DMS 273 treated with DMSO at 0.1 percent for 48 hours (cell line): ENCODE results near the gene PCBP2.

Source experiments
- DNase-seq: peaks from one replicate; lab custom pipeline; 2025; lab: John Stamatoyannopoulos, UW

PCBP2 gene

GRCh38 chr12:53493610-53494391, 41.9 kb downstream of the PCBP2 start:
- no peak for DNase-seq

DNA sequence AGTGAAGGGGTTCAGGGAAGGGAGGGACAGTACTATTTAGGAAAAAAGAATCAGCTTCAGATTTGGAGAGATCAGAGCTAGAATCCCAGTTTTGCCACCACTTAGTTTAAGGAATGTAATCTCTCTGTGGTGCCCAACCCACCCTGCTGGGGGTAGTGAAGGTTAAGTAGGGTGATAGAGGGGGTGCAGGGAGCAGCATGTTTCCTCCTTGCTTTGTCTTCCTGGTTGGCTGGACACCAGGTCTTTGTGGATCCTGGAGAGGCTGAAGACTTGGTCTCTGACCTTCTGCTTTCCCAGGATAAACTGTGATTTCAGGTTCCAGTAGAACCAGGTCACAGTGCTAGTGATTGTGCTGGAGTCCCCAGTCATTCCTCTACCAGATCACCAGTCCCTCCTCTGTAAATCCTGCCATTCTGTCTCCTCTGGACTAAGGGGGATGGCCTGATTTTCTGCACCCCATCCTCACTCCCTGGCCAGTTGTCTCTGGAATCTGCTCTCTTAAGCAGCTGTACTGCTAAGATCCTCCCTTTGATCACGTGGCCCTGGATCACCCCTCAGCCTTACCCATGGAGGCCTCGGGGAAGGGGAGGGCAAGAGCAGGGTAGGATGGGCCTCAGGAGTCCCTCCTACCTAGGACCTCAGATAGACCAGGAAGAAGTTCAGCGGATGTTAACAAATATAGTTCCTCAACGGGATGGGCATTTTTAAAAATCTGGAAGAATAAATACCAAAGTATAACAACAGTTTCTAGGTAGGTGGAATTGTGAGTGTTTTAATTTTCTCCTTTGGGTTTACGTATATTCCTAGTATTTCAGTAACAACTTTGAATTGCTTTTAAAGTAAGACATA, 44.2 kb downstream of the PCBP2 start:
- no peak for DNase-seq

DNA sequence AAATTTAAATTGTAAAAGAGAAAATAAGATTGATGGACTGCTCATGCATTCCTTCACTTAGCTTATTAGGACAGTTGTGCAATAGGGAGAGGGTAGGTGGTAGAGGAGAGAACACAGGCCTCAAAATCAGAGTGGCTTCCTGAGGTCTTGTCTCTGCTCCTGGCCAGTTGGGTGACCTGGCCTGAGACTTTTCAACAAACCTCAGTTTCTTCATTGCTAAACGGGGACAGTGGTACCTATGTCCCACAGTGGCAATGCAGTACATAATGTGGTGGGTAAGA, 44.8 kb downstream of the PCBP2 start:
- DNase-seq, result no peak

- no peak for DNase-seq
Measured at GRCh38 chr12:53497461-53497860, 45.6 kb downstream of the PCBP2 start.

GRCh38 chr12:53498235-53498630, 46.3 kb downstream of the PCBP2 start:
- DNase-seq, result no peak

DNA sequence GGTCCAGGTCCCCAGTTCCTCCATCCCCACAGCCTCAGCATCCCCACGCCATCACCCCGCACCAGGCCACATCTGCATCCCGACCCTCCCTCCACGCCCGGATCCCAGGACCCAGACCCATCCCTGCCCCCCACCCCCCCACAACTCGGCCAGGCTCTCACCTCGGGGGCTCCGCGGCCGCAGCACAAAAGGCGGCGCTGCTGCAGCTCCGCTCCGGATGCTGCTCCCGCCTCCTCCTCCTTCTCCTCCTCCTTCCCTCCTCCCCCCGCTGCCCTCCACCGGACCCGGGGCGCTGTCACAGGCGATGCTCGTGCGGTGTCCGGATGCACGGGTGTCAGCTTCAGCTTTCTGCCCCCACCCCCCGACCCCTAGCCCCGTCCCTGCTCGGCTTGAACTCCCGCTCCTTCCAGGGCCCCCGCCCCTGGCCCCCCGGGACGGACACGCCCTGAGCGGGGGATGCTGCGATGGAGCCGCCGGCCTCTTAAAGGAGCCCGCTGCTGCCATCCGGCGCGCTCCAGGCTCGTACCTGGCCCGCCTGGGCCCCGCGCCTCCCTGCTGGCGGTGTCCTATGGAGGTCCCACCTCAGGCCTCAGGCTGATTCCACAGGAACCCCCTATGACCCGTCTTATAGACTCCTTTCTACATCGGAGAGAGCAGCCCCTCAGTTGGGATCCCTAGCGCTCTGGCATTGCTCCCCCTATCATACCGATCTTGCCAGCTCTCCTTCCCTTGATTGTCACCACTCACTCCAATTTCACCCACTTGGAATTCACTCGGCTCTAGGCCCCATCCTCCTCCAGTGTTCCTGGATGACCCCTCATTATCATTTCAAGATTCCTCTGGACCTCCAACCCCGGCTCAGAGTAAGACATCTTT, 47.6 kb downstream of the PCBP2 start, which contains the start of gene MAP3K12:
Gene MAP3K12 (minus strand): TSS at position 193 of the 876 bp plus-strand sequence. CDS start 12,067 bp downstream, outside the sequence.
- no peak for DNase-seq

DNA sequence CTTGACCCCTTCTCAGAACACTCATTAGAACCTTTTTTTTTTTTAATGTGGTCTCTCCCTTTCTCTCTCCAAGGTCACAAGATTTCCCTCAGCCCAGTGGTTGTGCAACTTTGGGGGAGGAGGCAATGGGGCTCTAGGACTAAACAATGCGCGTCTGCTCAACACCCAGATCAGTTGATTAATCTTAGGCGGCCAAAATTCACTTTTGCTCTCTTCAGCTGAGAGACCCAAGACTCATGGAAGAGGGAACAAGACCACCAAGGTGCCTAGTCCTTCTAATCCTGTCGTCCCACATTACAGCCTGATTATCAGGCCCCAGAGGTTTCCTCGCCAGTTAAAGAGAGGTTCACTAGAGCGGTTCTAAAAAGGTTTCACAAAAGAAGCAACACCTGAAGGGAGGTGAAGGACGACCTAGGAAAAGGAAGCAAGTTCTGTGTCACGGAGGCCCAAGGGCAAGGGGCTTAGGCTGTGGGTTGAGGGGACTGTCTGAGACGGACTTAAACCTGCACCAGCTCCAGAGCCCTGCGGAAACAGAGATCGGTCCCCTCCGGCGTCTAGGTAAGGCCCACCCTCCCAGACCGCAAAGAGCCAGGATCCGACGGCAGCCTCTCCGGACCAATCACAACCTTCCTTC, 48.4 kb downstream of the PCBP2 start:
- no peak for DNase-seq

- DNase-seq, result peak; percentile 97
Measured at GRCh38 chr12:53500776-53501614, 49.1 kb downstream of the PCBP2 start, which contains the start of gene TARBP2. Gene TARBP2, plus strand, starts transcription at chr12:53501283. Its CDS starts 126 bp downstream, at chr12:53501409.

DNA sequence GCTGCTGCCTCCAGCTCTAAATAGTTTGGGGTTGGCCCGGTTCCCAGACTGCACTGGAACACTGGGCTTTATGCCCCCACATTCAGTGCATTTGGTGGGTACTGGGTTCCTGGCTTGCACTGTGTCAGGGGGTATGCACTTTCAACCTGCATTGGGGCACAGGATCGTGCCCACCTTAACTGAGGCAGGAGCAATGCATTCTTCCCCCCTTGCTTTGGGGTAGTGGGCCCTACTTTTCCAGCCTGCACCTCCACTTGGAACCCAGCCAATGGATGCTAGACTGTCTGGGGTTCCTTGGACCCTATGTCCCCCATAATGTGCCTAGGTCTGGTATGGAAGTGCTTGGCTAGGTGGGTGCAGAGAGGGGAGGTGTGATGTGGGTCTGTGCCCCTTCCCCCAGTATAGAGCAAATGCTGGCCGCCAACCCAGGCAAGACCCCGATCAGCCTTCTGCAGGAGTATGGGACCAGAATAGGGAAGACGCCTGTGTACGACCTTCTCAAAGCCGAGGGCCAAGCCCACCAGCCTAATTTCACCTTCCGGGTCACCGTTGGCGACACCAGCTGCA, 49.8 kb downstream of the PCBP2 start:
- no peak for DNase-seq

DNA sequence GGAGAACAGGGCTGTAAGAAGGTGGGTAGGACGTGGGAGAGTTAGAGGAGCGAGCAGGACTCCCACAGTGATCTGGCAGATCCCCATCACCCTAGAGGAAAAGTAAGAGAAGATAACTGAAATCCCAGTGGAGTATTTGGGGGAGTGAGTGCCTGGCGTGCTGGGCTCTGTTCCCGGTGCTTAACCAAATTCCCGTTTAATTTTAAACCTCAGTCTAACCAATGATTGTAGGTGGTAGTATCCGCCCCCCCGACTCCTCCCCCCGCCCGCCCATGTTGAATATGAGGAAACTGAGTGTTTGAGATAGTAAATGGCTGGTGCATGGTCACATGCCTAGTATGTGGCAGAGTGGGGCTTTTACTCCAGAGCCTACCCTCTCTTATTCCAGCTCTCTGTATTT, 50.4 kb downstream of the PCBP2 start:
- no peak for DNase-seq

GRCh38 chr12:53502983-53503728, 51.3 kb downstream of the PCBP2 start:
- no peak for DNase-seq

- no peak for DNase-seq
Measured at GRCh38 chr12:53504004-53504920, 52.4 kb downstream of the PCBP2 start.

GRCh38 chr12:53505086-53505485, 53.2 kb downstream of the PCBP2 start:
- no peak for DNase-seq

DNA sequence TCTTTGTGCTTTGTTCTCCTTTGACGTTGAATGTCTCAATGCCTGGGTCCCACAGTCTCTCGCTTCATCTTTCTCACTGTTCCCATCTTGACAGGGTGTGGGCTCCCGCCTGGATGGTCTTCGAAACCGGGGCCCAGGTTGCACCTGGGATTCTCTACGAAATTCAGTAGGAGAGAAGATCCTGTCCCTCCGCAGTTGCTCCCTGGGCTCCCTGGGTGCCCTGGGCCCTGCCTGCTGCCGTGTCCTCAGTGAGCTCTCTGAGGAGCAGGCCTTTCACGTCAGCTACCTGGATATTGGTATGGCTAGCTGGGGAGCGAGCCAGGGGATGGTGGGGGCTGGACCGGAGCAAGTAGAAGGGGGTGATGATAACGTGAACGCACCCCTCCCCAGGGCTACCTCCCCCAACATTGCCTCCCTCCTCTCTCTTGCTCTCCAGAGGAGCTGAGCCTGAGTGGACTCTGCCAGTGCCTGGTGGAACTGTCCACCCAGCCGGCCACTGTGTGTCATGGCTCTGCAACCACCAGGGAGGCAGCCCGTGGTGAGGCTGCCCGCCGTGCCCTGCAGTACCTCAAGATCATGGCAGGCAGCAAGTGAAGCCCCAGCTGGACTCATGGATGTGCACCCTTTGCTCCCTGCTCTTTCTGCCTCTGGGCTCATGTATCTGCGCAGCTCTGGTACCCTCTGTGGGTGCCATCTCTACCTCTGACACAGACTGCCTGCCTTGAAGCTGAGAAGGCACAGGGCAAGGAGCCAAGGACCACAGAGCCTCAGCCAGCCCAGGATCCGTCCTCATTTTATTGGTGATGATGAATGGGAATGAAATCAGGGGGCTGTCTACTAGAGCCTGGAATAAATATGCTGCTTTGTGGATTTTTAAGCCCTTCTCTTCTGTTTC, 53.9 kb downstream of the PCBP2 start:
- DNase-seq, result no peak

DNA sequence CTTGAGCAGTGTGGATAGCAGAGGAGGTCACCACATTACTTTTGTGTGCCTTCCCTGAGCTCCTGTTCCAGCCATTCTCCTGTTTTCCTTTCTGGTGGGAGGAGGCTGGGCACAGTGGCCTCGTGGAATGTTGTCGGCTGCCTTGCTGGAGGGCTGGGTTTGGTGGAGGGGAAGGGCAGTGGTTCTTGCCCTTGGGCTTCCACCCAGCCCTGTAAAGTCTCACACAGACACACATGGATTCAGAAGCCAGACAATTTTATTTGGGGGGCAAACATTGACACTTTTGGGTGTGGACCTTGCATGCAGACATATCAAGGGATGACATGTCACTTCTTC, 54.5 kb downstream of the PCBP2 start:
- DNase-seq, result no peak

DNA sequence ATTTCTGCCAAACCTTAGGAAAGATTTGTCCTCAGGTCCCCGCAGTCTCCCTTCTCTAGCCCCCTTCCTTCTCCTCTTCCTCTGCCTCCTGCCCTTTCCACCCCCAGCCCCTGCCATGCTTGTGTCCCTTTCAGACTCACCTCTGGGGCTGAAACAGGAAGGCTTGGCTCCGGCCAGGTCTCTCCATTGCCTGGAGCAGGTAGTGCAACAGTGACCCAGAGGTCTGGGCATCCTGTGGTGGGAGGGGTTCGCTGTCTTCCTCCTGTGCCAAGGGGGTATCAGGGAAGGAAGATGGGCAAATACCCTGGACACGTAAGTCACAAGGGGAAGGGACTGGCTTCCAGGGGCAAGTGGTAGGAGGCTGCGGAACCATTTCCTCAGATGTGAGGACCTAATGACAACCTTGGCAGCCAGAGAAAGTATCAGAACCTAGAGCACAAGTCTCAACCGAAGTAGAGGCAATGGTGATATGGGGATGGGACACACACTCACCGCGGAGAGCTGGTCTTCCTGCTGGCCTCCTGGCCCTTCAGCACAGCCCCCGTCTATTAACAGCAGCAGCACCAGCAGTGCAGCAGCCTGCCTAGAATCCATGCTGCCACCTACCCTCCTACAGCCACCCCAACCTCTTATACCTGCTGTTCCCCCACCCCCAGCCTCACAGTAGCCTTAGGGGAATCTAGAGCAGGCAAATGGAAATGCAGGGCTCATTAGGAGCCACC, 55.1 kb downstream of the PCBP2 start, which contains the start of gene NPFF:
Gene NPFF (minus strand): TSS at position 604 of the 722 bp plus-strand sequence. CDS start 10 bp downstream, at position 594.
- DNase-seq, result no peak

- no peak for DNase-seq
Measured at GRCh38 chr12:53507603-53507885, 55.6 kb downstream of the PCBP2 start.
